CD4-positive, alpha-beta T cell treated with Interferon gamma for 1 hour (primary cell): Measurements from ENCODE around the gene TRAK2.
"Not testable (repeated sequence)": the region's sequence is repeated elsewhere in the genome, so short reads cannot be mapped to it uniquely, and the experiment has no call there.

Experiments used
- DNase-seq: peaks from one replicate; pipeline ENCODE4 v3.0.0-alpha.2; 2020

Gene TRAK2

GRCh38 chr2:201448061-201448460 is 3.2 kb downstream of the TRAK2 start:
- DNase-seq, result no peak

- no peak for DNase-seq
Measured at GRCh38 chr2:201447086-201447485, 4.2 kb downstream of the TRAK2 start.

DNA sequence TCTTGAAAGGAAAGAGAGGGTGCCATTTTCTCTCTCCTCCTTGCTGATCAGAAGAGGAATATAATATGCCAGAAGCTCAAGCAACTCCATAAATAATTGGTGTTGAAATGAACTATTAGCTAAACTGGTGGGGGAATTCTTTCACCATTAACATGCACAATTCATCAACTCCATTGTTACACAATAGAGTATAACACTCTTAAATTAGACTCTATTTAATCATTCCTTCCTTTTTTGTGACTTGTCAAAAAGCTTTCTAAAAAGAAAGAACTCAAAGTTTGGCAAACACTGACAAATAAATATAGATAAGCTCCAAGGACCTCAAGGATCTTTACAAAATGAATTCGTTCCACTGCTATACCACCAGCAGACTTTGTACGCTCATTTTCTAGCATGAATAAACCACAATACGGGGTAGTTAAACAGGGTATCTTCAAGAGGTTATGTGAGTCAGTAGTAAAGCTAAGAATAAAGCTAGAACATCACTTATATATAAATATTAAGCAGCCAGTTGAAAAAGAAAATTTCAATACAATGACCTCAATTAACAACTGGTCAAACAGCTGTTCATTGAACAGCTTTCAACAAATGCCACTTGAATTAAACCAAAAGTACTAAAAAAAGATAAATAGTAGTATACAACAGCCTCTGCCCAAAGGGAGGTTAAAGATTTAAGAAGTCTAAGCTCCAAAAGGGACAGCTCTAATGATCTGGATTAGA is 6.4 kb downstream of the TRAK2 start:
- DNase-seq, result no peak

DNA sequence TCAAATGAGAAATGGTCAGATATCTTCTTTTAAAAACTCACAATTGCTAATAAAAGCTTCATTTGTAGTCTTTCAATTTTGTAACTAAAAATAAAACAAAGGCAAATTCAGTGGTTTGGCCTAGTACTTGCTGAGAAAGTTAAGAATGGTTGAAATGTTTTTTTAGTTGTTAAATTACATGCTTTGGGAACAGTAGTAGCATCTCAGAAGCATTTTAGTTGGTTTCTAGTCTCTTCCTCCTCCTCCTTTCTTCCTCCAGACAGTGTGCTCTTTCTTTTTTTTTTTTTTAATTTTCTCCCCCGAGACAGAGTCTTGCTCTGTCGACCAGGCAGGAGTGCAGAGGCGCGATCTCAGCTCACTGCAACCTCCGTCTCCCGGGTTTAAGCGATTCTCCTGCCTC is 9.8 kb downstream of the TRAK2 start:
- no peak for DNase-seq

DNA sequence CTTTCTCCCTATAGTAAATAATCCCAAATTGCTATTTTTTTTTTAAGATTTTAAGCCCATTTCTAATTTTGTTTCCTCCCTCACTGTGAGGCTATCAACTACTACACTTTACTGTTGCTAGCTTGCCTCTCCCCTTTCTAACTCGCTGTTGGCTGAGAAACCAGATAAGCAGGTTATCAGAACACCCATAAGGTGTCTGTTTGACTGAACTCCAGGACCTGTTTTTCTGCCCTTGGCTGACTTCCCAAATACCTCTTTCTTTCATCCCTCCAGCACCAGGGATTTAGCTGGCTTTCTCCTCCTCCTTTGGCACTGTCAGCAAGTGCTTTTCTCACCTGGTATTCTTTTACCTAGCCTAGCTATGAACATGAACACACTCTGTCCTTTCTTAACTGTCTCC is 11.1 kb downstream of the TRAK2 start:
- DNase-seq, result no peak

DNA sequence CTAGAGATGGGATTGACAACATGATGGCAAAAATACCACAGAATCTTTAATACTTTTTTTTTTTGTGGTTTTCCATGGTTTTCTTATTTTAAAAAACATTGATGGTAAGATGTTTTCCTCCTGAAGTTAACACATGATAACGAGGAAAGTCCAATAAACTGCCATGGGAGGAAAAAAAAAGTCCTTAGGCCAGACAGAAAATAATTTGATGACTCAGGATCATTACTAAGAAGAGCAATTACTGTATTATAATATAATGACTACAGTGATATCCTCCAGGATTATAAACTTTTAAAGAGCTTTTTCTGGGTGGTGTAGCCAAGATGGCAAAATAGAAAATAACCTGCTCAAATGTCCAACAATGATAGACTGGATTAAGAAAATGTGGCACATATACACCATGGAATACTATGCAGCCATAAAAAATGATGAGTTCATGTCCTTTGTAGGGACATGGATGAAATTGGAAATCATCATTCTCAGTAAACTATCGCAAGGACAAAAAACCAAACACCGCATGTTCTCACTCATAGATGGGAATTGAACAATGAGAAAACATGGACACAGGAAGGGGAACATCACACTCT is 11.8 kb downstream of the TRAK2 start:
- not testable (repeated sequence) for DNase-seq

DNA sequence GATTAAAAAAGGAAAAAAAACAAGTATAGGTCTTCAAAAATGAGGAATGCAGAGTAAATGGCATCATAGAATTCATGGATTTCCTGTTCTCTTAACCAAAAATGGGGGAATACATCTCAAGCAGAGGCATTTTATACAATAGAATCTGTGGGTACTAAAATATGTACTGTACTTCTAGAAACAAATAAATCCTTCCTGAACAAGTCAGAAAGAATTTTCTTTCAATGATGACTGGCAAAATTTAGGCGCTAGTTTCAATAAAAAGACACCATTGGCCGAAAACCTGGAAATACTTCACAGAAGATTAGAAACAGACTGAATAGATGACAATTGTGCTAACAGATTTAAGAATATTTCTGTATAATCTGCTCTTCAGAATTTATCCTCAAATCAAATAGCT is 15.1 kb downstream of the TRAK2 start:
- DNase-seq, result no peak

GRCh38 chr2:201433394-201433995 is 17.8 kb downstream of the TRAK2 start:
- DNase-seq, result no peak

DNA sequence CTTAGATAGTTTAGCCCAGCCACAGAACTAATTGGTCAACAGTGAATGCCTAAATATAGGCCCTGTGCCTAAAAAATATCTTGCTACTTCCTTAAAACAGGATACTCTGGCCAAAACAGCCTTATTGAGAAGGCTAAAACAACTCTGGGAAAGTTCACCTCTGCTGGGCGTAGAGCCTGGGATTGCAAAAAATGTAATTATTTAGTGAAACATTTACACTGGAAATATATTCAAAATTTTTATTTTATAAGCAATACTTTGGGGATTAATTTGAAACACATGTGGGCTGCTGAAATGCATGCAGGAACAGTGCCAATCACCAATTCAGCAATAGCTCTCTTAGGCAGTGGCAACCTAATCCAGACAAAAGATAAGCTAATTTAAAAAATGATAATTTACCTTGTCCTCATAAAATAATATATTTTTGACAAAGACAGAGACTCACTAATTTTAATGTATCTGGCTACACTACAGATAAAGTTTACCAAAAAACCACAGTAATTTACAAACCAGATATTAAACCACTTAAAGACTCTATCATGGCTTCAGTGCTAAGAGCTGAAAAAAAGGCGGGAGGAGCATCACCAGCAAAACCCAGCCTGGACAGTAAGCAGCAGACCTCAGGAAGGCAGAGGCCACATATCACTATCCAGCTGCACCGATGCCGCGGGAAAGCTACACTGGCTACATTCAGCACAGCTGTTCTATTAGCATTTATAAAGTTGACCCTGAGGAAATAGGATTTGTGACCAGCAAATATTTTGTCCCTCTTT is 18.5 kb downstream of the TRAK2 start:
- no peak for DNase-seq

DNA sequence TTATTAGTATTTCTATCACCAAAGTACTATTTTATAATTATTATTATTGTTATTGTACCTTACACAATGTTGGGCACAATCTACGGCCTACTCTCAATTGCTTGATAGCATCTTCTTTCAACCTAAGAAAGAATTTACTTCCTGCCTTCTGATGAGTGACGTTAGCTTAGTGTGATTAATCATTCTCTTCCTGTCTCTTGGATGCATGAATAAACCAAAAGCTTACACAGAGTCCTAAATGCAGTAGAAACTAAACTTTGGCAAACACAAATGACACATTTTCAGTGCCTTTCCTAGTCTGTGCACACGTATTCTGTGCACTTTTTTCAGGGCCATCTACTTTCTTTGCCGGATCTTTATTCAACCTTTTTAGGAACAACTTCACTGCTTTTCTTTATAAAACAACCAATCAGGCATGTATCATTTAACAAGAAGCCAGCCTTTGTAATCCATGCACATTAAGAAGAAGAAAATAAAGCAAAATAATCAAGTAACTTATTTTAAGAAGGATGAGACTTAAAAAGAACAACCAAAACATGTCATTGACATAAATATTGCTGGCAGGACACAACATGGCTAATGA is 19.1 kb downstream of the TRAK2 start:
- DNase-seq, result no peak

GRCh38 chr2:201430839-201431238 is 20.4 kb downstream of the TRAK2 start:
- no peak for DNase-seq

- not testable (repeated sequence) for DNase-seq
Measured at GRCh38 chr2:201430322-201430721, 20.9 kb downstream of the TRAK2 start.

DNA sequence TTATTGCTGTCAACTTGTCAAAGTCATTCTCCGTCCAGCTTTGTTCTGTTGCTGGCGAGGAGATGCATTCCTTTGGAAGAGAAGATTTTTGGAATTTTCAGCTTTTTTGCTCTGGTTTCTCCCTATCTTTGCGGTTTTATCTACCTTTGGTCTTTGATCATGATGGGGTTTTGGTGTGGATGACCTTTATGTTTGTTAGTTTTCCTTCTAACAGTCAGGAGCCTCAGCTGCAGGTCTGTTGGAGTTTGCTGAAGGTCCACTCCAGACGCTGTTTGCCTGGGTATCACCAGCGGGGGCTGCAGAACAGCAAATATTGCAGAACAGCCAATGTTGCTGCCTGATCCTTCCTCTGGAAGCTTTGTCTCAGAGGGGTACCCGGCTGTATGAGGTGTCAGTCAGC is 21.4 kb downstream of the TRAK2 start:
- DNase-seq, result not testable (repeated sequence)

DNA sequence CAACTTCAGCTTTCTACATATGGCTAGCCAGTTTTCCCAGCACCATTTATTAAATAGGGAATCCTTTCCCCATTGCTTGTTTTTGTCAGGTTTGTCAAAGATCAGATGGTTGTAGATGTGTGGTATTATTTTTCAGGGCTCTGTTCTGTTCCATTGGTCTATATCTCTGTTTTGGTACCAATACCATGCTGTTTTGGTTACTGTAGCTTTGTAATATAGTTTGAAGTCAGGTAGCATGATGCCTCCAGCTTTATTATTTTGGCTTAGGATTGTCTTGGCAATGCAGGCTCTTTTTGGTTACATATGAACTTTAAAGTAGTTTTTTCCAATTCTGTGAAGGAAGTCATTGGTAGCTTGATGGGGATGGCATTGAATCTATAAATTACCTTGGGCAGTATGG is 22.9 kb downstream of the TRAK2 start:
- not testable (repeated sequence) for DNase-seq

DNA sequence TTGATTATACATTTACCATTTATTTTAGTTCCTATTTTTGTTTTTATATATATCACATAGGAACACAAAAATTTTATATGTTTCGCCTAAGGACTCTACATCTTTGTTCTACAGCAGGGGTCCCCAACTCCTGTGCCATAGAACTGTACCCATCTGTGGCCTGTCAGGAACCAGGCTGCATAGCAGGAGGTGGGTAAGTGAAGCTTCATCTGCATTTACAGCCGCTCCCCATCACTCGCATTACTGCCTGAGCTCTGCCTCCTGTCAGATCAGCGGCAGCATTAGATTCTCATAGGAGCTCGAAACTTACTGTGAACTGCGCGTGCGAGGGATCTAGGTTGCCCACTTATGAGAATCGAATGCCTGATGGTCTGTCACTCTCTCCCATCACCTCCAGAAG is 25.3 kb downstream of the TRAK2 start:
- DNase-seq, result no peak

DNA sequence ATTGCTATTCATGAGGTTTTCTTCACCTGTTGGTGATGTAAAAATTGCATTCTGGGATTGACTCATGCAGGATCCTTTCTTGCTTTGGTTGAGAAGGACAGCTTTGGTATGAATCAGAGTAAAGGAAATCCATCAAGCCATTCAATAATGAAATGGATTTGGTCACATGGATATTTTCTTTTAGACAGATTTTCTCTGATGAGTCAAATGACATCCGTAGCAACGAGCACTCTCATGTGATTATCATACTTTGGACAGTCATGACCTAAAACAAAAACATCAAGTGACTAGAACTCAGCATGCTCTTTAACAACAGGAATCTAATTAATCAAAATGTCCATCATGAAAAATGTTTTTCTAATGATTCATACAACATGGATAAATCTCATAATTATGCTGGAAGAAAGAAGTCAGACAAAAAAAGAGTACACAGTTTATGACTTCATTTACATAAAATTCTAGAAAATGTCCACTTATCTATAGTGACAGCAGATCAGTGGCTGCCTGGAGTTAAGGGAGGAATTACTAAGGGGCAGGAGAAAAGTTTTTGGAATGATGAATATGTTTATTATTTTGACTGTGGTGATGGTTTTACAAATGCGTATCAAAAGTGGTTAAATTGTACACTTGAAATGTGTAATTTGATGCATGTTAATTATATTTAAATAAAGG is 30.7 kb downstream of the TRAK2 start:
- no peak for DNase-seq

- no peak for DNase-seq
Measured at GRCh38 chr2:201419986-201420385, 31.3 kb downstream of the TRAK2 start.

- no peak for DNase-seq
Measured at GRCh38 chr2:201419057-201419635, 32.1 kb downstream of the TRAK2 start.

GRCh38 chr2:201415149-201415548 is 36.1 kb downstream of the TRAK2 start:
- DNase-seq, result no peak

- DNase-seq, result no peak
Measured at GRCh38 chr2:201414099-201415023, 36.9 kb downstream of the TRAK2 start.

DNA sequence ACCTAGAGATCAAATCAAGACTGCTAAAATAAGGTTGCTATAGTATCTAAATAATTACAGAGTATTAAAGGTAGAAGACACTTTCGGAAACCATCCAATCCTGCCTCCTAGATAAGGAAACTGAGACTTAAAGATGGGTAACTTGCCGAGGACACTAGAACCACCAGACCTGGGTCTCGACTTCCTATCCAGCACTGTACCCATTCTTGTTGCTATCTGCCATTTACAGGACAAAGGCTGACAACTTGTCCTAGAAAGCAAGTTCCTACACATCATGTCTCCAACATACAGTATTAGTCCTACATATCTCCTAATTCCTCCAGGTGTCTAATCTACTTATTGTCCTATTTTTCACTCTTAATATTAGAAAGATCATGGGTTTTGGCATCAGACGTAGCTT is 37.7 kb downstream of the TRAK2 start:
- no peak for DNase-seq
